ENCODE measurements around the gene C6. TPM values are rescaled to one million over a fixed set of nuclear protein-coding genes. Genes with fewer than 3 reads are reported as not detected.
"Not testable (repeated sequence)": the region's sequence is repeated elsewhere in the genome, so short reads cannot be mapped to it uniquely, and the experiment has no call there.

The C6 gene
- total RNA-seq, 2 donors from 2014 or later, result 54.4 to 178 TPM

DNA sequence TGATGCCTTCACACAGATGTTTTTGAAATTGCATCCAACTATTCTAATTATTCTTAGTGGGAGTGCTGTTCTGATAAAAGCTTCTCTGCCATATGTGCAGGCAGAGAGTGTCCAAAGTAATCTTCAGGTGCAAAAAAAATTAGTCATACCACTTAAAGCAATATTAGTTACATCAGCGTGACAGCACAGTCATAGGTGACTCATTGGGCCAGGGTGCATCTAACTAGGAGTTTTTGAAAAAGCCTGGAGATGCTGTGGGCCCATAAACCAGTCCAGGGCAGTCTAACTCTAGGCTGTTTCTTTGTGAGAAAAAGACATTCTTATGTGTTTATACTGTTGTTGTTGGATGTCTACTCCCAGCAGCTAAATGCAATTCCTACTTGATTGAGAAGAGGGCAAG lies 33.0 kb upstream of the C6 start:
- H3K4me3 ChIP-seq, result no peak overlapping the region
- no peak for DNase-seq (ENCODE audit: low spot score)
- TF ChIP-seq CTCF (IDR thresholded peaks at IDR 0.05), result no peak
- H3K36me3 ChIP-seq, result no peaks in the 10 kb centered on the region
- H3K27me3 ChIP-seq, result no peaks in the 10 kb centered on the region
- H3K9me3 ChIP-seq, result peaks cover 0 to 4% of the 10 kb centered on the region in 2 donors
- no peak overlapping the region for H3K27ac ChIP-seq
- no peaks in the 10 kb centered on the region for H3K4me1 ChIP-seq

DNA sequence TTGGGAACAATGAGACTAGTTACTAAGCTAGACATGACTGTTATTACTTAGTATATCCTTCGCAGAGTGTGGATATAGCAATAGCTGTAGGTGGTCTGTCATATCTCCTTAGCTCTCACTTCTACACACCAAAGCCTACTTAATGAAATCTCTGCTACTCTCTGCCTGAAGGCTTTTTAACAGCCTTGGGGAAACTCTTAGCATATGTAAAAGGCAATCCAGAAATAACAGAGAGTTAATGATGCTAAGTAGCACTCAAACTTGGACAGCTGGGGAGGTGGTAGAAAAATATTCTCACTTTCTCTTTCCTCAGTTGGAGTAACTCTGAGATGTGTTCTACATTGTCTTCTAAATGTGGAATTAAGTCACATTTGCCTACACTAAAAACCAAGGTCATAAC lies 30.2 kb upstream of the C6 start:
- Histone ChIP-seq H3K4me3 (no peak overlapping the region), H3K9me3 (no peaks in the 10 kb centered on the region), H3K27me3 (no peaks in the 10 kb centered on the region), H3K4me1 (no peaks in the 10 kb centered on the region), H3K27ac (no peak overlapping the region), H3K36me3 (no peaks in the 10 kb centered on the region)
- no peak for TF ChIP-seq CTCF (IDR thresholded peaks at IDR 0.05)
- no peak for DNase-seq (ENCODE audit: low spot score)

GRCh38 chr5:41240985-41241384 lies 27.7 kb upstream of the C6 start:
- Histone ChIP-seq H3K9me3 (no peaks in the 10 kb centered on the region), H3K36me3 (no peaks in the 10 kb centered on the region), H3K4me1 (no peaks in the 10 kb centered on the region), H3K27me3 (no peaks in the 10 kb centered on the region), H3K4me3 (no peak overlapping the region), H3K27ac (no peak overlapping the region)
- DNase-seq (ENCODE audit: low spot score), result no peak
- TF ChIP-seq CTCF (IDR thresholded peaks at IDR 0.05), result no peak

GRCh38 chr5:41240390-41240789 lies 27.1 kb upstream of the C6 start:
- TF ChIP-seq CTCF (IDR thresholded peaks at IDR 0.05), result no peak
- H3K9me3 ChIP-seq, result no peaks in the 10 kb centered on the region
- no peak overlapping the region for H3K4me3 ChIP-seq
- H3K27ac ChIP-seq, result no peak overlapping the region
- no peaks in the 10 kb centered on the region for H3K36me3 ChIP-seq
- DNase-seq (ENCODE audit: low spot score), result no peak
- H3K4me1 ChIP-seq, result no peaks in the 10 kb centered on the region
- no peaks in the 10 kb centered on the region for H3K27me3 ChIP-seq

GRCh38 chr5:41234475-41234874 lies 21.1 kb upstream of the C6 start:
- Histone ChIP-seq H3K27ac (no peak overlapping the region), H3K36me3 (no peaks in the 10 kb centered on the region), H3K27me3 (no peaks in the 10 kb centered on the region), H3K4me3 (no peak overlapping the region), H3K4me1 (no peaks in the 10 kb centered on the region), H3K9me3 (peaks cover 0 to 14% of the 10 kb centered on the region in 2 donors)
- no peak for TF ChIP-seq CTCF (IDR thresholded peaks at IDR 0.05)
- no peak for DNase-seq (ENCODE audit: low spot score)

DNA sequence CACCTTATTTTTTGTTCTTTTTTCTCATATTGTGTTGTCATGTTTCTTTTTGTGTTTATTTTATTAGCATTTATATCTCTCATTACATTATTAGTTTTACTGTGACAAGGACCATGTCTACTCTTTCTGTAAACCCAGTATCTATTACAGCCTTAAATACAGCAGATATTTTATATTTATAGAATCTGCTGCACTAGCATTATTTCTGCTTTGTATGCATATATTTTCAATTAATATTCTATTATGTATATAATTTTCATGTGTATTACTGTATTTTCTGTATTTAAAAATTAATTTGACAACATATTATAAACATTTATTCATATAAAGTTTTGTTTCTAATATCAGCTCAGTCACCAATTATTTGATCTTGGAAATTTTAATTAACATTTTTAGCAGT lies 19.5 kb upstream of the C6 start:
- no peak for TF ChIP-seq CTCF (IDR thresholded peaks at IDR 0.05)
- Histone ChIP-seq H3K27me3 (no peaks in the 10 kb centered on the region), H3K36me3 (no peaks in the 10 kb centered on the region), H3K4me3 (no peak overlapping the region), H3K9me3 (peaks cover 0 to 24% of the 10 kb centered on the region in 2 donors), H3K4me1 (no peaks in the 10 kb centered on the region), H3K27ac (no peak overlapping the region)
- no peak for DNase-seq (ENCODE audit: low spot score)

GRCh38 chr5:41230276-41230675 lies 16.9 kb upstream of the C6 start:
- not testable (repeated sequence) for H3K4me3 ChIP-seq; H3K4me1 ChIP-seq; H3K27ac ChIP-seq; H3K27me3 ChIP-seq; DNase-seq (ENCODE audit: low spot score); H3K36me3 ChIP-seq
- H3K9me3 ChIP-seq, result peaks cover 0 to 25% of the 10 kb centered on the region in 2 donors

Measured in right atrium auricular region (tissue), 2 donors.